ENCODE results near the gene FAM240B.

Gene FAM240B

DNA sequence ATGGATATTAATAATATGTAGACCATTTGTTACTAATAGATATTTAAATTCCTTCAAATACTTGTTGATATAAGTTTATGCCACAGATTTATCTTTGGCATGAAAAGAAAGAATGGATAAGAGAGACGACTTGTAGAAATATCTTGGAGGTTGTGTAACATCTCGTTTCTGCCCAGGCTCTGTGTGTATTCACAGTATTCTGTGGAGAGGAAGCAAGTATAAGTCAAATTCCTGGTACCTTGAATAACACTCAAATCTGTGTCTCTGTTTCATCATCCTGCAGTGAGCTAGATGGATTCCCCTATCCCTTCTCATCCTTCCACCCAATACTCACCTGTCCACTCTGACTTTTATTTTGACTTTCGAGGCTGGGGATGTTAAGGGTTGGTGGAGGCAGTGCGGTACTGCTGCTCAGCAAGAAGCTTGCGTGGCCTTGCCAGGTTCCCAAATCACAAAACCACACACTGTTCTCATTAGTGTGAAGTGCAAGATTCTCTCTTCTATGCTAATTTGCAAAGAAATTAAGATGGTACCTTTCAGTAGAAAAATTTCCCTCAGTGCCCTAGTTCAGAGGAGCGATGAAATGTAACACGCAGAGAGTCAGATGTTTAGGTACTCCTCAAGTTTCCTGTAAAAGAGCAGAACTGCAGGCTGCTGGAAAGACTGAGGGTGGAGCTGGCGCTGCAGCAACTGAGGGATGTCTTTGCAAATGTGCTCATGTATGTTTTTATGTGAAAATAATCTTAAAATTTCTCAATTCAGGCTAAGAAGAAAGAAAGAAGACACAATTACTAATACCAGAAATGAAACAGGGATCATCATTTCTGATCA, 57.0 kb downstream of the FAM240B start:
- no peak for DNase-seq

DNA sequence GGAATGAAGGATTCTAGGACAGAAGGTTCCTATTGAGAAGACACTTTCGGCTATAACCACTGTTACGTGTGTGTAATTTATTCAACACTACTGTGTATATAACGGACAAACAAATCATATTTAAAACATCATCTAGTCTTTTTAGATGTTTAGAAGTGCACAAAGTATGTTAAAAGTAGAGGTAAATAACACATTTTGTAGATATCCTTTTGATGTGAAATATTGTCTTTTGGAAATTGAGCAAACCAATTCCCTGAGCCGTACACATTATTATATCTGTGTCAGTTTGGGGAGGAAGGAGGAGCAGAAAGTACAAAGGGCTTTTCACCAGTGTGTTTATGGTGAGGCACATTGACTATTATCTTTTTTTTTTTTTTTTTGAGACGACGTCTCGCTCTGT, 60.4 kb downstream of the FAM240B start:
- DNase-seq: no peak

DNA sequence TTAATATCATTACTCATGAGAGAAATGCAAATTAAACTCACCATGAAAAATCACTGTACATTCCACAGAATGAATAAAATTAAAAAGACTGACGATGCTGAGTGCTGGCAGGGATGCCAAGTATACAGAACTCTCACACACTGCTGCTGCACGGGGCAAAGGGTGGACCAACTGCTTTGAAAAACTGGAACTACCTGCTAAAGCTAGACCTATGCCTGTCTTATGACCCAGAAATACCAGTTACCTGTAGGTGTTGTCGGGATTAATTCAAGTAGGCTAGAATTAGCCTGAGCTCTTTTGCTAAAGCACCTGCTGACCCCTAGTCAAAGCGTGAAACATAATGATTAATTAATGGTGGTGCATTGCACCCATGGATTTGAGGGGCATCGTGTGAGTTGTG, 63.0 kb downstream of the FAM240B start:
- no peak for DNase-seq

DNA sequence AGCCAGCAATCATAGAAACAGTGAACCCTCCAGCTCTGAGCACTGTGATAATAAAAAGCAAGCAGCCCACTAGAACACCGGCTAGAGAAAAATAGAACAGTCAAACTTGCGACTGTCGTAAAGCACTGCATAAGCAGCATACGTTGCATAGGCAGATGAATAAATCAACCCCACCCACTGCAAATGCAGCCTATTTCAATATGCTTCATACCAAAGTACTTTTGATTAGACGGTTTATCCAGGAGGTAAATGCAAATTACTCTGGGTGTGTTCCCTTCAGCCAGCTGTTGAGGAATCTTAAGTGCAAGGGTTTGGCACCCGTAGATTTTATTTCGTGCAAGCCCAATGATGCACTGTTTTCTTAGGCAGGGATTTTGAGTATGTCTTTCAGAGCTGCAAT, 67.4 kb downstream of the FAM240B start:
- DNase-seq: no peak

DNA sequence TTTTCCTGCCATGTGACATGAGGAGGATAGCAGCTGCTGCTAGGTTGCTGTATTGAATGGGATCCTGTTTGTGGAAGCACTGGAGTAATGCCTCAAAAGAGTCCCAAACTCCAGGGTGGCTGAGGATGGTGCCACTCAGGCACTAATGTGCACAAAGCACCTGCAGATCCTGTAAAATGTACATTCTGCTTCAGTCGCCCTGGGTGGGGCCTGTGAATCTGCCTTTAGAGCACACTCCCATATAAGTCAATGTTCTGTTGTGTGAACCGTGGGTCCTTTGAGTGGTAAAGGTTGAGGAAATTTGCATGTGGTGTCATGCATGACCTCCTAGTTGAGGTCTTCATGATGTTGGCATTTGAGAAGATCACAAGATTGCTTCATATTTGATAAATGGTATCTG, 67.9 kb downstream of the FAM240B start:
- no peak for DNase-seq

DNA sequence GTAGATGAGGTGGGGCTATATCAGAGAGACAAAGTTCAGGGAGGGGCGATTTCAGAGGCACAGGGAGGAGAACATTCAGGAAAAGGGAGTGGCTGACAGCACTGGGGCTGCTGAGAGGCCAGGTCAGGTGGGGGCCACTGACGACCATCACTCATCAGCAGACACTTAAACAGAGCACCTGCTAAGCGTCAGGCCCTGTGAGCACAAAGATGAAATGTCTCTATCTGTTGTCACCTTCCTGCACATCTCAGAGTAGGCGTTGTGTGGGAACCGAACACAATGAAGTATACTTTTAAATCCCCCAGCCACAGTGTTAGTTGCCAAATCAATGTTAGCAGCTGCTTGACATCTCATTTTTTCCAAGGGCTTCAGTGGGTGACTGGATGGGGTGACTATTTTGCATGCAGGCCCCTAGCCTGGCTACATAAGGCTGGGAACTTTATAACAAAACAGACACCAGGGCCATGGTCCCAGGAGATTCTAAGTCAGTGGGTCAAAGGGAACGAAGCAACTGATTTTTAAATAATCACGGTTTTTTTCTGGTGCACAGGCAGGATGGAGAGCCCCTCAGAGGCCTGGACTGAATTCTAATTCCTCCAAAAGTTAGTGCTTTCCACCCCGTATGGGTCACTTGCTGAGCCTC, 68.4 kb downstream of the FAM240B start:
- DNase-seq: no peak

DNA sequence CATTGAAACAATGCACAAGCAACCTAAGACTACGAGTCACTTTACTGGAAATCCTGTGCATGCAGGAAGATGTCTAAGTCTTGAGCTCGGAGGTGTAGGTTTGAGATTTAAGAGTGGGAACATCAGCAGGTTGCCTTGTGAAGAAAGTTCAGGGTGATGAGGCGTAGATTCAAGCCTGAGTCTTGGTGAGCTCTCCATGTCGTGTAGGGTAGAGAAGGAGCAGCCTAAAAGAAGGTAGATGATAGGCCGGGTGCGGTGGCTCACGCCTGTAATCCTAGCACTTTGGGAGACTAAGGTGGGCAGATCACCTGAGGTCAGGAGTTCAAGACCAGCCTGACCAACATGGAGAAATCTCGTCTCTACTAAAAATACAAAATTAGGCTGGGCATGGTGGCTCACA, 69.4 kb downstream of the FAM240B start:
- no peak for DNase-seq

DNA sequence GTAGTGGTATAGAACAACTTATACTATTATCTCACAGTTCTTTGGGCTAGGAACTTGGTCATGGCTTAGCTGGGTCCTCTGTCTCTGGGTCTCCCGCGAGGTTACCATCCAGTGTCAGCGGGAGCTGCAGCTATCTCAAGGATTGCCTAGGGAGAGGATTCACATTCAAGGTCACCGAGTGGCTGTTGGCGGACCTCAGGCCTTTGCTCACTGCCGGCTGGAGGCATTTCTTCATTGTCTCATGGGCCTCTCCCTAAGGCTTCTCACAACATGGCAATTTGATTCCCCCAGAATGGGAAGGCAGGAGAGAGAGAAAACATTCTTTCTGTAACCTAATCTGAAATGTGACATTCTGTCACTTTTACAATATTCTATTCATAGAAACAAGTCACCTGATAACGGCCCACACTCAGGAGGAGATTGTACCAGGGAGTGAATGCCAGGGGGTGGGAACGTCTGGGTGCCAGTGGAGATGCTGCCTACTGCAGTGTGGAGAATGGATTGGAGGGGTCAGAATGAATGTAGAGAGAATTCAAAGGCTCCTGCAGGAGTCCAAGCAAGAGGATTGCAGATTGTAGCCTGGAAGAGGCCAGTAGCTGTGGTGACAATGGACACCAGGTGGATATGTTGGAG, 70.1 kb downstream of the FAM240B start:
- DNase-seq: no peak

DNA sequence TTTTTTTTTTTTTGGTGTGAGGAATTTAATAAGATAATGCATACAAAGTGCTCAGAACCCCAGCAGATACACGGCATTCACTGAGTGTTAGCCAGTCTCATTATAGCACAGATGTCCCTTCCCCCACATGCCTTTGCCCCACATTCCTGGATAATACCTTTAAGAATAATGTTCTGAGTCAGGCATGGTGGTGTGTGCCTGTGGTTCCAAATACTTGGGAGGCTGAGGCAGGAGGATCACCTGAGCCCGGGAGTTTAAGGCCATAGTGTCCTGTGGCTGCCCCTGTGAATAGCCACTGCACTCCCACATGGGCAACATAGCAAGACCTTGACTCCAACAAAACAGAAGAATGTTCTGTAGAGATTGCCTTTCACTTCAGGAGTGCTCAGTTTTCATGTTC, 75.3 kb downstream of the FAM240B start:
- DNase-seq: no peak

All from SIG-M5 (cell line).